HepG2 (cell line): Measurements from ENCODE around the gene IRF3. TPM values are rescaled to one million over a fixed set of nuclear protein-coding genes. Genes with fewer than 3 reads are reported as not detected.

ENCODE experiments used
- CBFB ChIP-seq: sonication (generic); formaldehyde crosslinking; IDR thresholded peaks from 2 replicates; pipeline ENCODE4 v1.4.0; 2020; ENCODE audit warnings: missing genetic modification reagents
- CEBPG ChIP-seq: IDR thresholded peaks from 2 replicates; pipeline ENCODE4 v1.6.1; 2016
- CHCHD3 ChIP-seq: sonication (generic); formaldehyde crosslinking; IDR thresholded peaks from 2 replicates; pipeline ENCODE4 v1.8.0; 2022; ENCODE audit warnings: mild to moderate bottlenecking, missing genetic modification reagents, moderate library complexity
- HOXA3 ChIP-seq: sonication (generic); formaldehyde crosslinking; IDR thresholded peaks from 2 replicates; pipeline ENCODE4 v1.5.0; 2020; ENCODE audit warnings: missing genetic modification reagents
- LCORL ChIP-seq, 2 experiments: fragments of 450-650 bp in 1 of 2; sonication (generic) in 1 of 2; formaldehyde crosslinking in 1 of 2; IDR thresholded peaks; 2 replicates each; pipeline versions ENCODE4 v1.5.0 to v1.6.1; 2017 to 2020; ENCODE audit warnings: antibody characterized with exemption in 1 of 2, missing genetic modification reagents in 1 of 2
- MAFF ChIP-seq: IDR thresholded peaks from 2 replicates; pipeline ENCODE4 v1.6.1; 2011; ENCODE audit warnings: low read depth, low read length, improper control_type of control experiment
- MIXL1 ChIP-seq: IDR thresholded peaks from 2 replicates; pipeline ENCODE4 v1.6.1; 2016
- SP5 ChIP-seq: IDR thresholded peaks from 2 replicates; pipeline ENCODE4 v1.6.1; 2016; ENCODE audit warnings: low read depth, borderline replicate concordance
- THAP11 ChIP-seq: IDR thresholded peaks from 2 replicates; pipeline ENCODE4 v1.6.1; 2016; ENCODE audit warnings: missing biosample characterization, missing genetic modification reagents
- ZC3H13 ChIP-seq: sonication (generic); formaldehyde crosslinking; IDR thresholded peaks from 2 replicates; pipeline ENCODE4 v1.8.1; 2023; ENCODE audit warnings: mild to moderate bottlenecking, missing genetic modification reagents, moderate library complexity
- ZNF20 ChIP-seq: sonication (generic); formaldehyde crosslinking; IDR thresholded peaks from 2 replicates; pipeline ENCODE4 v1.4.0; 2020; ENCODE audit warnings: mild to moderate bottlenecking, moderate library complexity, missing genetic modification reagents
- ZNF232 ChIP-seq: sonication (generic); formaldehyde crosslinking; IDR thresholded peaks from 2 replicates; pipeline ENCODE4 v1.4.0; 2020; ENCODE audit warnings: missing genetic modification reagents, borderline replicate concordance
- ZNF570 ChIP-seq: sonication (generic); formaldehyde crosslinking; IDR thresholded peaks from 2 replicates; pipeline ENCODE4 v1.4.0; 2020; ENCODE audit warnings: mild to moderate bottlenecking, missing genetic modification reagents, borderline replicate concordance
- ZNF780A ChIP-seq: sonication (generic); formaldehyde crosslinking; IDR thresholded peaks from 2 replicates; pipeline ENCODE4 v1.8.0; 2022; ENCODE audit warnings: mild to moderate bottlenecking, missing genetic modification reagents, moderate library complexity
- polyA plus RNA-seq, 8 experiments: library from polyadenylated mRNA; depleted of rRNA in 3 of 8; stranded (reverse) in 7 of 8; unstranded in 1 of 8; fragments of >200 nt; fragmentation: Illumina TruSeq in 4 of 8; extraction: Trizol in 4 of 8; gene quantifications; 2 replicates each; pipeline versions ENCODE4 v1.2.1 to v1.2.3, GENCODE V29; 2011 to 2016; ENCODE audit warnings: low read depth in 4 of 8, missing spikeins in 1 of 8, mixed read lengths in 1 of 8; ENCODE audit not compliant: insufficient read depth in 1 of 8
- total RNA-seq, 5 experiments: library from RNA; depleted of rRNA; stranded (reverse); fragments of >200 nt; fragmentation: Illumina TruSeq; extraction: Trizol; gene quantifications; 2 replicates each; pipeline ENCODE4 v1.2.3, GENCODE V29; 2016; ENCODE audit warnings: low read depth in 1 of 5
- TF ChIP-seq, protein P1 (sequence below): IDR thresholded peaks from 2 replicates; pipeline ENCODE4 v1.6.1; 2016; ENCODE audit warnings: low read depth, missing genetic modification reagents, missing compliant biosample characterization
- TF ChIP-seq, protein P2 (sequence below): sonication (generic); formaldehyde crosslinking; IDR thresholded peaks from 2 replicates; pipeline ENCODE4 v1.4.0; 2020; ENCODE audit warnings: missing genetic modification reagents, borderline replicate concordance
- TF ChIP-seq, protein P3 (sequence below): sonication (generic); formaldehyde crosslinking; IDR thresholded peaks from 2 replicates; pipeline ENCODE4 v1.4.0; 2020; ENCODE audit warnings: missing genetic modification reagents, mild to moderate bottlenecking, borderline replicate concordance
- TF ChIP-seq, protein P4 (sequence below): sonication (generic); formaldehyde crosslinking; IDR thresholded peaks from 2 replicates; pipeline ENCODE4 v1.5.0; 2020; ENCODE audit warnings: missing genetic modification reagents

Gene IRF3
- total and polyA plus RNA-seq, 2 of the 13 experiments (the other 11 are each of a cell fraction or from before 2014, with no cell fraction given) = 61.9 to 65.5 TPM

DNA sequence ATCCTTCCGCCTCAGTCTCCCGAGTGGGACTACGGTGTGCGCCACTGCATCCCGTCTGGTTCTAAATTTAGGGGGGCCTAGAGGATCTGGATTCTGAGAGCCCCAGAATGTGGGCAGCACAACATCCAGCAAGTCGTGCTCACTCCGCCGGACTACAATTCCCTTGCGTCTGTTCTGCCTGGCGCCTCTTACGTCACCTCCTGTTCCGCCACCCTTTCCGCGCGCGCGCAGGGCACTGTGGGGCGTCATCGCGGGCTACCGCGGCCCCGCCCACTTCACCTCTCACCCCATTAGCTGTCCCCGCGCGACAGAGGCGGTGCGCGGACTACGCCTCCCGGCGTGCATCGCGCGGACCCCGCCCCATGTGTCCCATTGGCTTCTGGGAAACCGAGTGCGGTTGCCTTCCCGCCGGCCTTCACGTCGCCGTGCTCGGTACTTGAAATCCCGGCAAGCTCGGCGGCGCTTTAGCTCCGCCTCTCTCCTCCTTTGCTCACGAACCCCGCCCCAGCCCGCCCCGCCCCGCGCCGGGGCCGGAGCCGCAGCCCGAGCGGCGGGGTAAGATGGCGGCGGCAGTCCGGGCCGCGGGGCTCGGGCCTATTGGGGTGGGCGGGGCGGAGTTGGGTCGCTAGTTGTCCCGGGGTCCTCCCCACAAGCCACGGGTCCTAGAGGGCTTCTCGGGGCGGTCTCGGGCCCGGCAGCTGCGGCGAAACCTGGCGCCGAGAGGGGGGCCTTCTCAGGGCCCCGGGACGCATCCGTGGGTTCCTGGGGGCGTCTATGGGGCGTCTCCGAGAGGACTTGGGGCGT lies 23.8 kb downstream of the IRF3 start, which contains the start of gene SCAF1 (continued):
- TF ChIP-seq CBFB (CRISPR knock-in tag) (peak; percentile 74; the same call in 1 of the 2 replicates), SP5 (CRISPR knock-in tag) (peak; percentile 96), ZNF780A (CRISPR knock-in tag) (no peak), HOXA3 (CRISPR knock-in tag) (peak; percentile 93), ZNF20 (CRISPR knock-in tag) (no peak; the same call in 1 of the 2 replicates), MAFF (no peak), ZC3H13 (peak; percentile 90), LCORL (IDR thresholded peaks at IDR 0.05) (no peak), LCORL (CRISPR knock-in tag; IDR thresholded peaks at IDR 0.05) (peak; percentile 77; the same call in 1 of the 2 replicates), CEBPG (peak; percentile 68), THAP11 (CRISPR knock-in tag) (peak; percentile 98), ZNF570 (no peak), MIXL1 (CRISPR knock-in tag) (peak; percentile 81), CHCHD3 (CRISPR knock-in tag) (no peak), ZNF232 (CRISPR knock-in tag) (0 out of 2 replicates have a peak, but pooled peaks have one; percentile 12)
- TF ChIP-seq, protein P1, sequence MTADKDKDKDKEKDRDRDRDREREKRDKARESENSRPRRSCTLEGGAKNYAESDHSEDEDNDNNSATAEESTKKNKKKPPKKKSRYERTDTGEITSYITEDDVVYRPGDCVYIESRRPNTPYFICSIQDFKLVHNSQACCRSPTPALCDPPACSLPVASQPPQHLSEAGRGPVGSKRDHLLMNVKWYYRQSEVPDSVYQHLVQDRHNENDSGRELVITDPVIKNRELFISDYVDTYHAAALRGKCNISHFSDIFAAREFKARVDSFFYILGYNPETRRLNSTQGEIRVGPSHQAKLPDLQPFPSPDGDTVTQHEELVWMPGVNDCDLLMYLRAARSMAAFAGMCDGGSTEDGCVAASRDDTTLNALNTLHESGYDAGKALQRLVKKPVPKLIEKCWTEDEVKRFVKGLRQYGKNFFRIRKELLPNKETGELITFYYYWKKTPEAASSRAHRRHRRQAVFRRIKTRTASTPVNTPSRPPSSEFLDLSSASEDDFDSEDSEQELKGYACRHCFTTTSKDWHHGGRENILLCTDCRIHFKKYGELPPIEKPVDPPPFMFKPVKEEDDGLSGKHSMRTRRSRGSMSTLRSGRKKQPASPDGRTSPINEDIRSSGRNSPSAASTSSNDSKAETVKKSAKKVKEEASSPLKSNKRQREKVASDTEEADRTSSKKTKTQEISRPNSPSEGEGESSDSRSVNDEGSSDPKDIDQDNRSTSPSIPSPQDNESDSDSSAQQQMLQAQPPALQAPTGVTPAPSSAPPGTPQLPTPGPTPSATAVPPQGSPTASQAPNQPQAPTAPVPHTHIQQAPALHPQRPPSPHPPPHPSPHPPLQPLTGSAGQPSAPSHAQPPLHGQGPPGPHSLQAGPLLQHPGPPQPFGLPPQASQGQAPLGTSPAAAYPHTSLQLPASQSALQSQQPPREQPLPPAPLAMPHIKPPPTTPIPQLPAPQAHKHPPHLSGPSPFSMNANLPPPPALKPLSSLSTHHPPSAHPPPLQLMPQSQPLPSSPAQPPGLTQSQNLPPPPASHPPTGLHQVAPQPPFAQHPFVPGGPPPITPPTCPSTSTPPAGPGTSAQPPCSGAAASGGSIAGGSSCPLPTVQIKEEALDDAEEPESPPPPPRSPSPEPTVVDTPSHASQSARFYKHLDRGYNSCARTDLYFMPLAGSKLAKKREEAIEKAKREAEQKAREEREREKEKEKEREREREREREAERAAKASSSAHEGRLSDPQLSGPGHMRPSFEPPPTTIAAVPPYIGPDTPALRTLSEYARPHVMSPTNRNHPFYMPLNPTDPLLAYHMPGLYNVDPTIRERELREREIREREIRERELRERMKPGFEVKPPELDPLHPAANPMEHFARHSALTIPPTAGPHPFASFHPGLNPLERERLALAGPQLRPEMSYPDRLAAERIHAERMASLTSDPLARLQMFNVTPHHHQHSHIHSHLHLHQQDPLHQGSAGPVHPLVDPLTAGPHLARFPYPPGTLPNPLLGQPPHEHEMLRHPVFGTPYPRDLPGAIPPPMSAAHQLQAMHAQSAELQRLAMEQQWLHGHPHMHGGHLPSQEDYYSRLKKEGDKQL (CRISPR knock-in tag) = no peak
- TF ChIP-seq, protein P2, sequence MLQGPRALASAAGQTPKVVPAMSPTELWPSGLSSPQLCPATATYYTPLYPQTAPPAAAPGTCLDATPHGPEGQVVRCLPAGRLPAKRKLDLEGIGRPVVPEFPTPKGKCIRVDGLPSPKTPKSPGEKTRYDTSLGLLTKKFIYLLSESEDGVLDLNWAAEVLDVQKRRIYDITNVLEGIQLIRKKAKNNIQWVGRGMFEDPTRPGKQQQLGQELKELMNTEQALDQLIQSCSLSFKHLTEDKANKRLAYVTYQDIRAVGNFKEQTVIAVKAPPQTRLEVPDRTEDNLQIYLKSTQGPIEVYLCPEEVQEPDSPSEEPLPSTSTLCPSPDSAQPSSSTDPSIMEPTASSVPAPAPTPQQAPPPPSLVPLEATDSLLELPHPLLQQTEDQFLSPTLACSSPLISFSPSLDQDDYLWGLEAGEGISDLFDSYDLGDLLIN (CRISPR knock-in tag) = peak; percentile 90; the same call in 1 of the 2 replicates
- TF ChIP-seq, protein P3, sequence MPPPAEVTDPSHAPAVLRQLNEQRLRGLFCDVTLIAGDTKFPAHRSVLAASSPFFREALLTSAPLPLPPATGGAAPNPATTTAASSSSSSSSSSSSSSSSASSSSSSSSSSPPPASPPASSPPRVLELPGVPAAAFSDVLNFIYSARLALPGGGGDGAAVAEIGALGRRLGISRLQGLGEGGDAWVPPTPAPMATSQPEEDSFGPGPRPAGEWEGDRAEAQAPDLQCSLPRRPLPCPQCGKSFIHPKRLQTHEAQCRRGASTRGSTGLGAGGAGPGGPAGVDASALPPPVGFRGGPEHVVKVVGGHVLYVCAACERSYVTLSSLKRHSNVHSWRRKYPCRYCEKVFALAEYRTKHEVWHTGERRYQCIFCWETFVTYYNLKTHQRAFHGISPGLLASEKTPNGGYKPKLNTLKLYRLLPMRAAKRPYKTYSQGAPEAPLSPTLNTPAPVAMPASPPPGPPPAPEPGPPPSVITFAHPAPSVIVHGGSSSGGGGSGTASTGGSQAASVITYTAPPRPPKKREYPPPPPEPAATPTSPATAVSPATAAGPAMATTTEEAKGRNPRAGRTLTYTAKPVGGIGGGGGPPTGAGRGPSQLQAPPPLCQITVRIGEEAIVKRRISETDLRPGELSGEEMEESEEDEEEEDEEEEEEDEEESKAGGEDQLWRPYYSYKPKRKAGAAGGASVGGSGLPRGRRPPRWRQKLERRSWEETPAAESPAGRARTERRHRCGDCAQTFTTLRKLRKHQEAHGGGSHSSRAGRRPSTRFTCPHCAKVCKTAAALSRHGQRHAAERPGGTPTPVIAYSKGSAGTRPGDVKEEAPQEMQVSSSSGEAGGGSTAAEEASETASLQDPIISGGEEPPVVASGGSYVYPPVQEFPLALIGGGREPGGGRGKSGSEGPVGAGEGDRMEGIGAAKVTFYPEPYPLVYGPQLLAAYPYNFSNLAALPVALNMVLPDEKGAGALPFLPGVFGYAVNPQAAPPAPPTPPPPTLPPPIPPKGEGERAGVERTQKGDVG (CRISPR knock-in tag) = no peak
- TF ChIP-seq, protein P4, sequence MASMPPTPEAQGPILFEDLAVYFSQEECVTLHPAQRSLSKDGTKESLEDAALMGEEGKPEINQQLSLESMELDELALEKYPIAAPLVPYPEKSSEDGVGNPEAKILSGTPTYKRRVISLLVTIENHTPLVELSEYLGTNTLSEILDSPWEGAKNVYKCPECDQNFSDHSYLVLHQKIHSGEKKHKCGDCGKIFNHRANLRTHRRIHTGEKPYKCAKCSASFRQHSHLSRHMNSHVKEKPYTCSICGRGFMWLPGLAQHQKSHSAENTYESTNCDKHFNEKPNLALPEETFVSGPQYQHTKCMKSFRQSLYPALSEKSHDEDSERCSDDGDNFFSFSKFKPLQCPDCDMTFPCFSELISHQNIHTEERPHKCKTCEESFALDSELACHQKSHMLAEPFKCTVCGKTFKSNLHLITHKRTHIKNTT (CRISPR knock-in tag) = 0 out of 2 replicates have a peak, but pooled peaks have one; percentile 63
